ENCODE measurements around the gene ABCA2.

Gene ABCA2

DNA sequence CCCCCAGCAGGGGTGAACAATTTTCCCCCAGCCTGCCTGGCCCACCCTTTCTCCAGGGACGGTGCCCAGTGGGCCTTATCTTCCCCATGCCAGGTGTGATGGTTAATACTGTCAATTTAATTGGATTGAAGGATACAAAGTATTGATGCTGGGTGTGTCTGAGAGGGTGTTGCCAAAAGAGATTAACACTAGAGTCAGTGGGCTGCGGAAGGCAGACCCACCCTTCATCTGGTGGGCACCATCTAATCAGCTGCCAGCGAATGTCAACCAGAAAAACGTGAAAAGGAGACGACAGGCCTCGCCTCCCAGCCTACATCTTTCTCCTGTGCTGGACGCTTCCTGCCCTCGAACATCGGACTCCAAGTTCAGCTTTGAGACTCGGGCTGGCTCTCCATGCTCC lies 9.4 kb upstream of the ABCA2 start:
- CTCF ChIA-PET, result interaction anchor here (1.6 to 14.2 kb wide), 8 partner anchors 8 to 254 kb away, joined by 4 to 310 read pairs (median 68); partner anchors contain the start of genes AJM1, C8G, ENTPD2 and FBXW5
- POLR2A ChIA-PET, result no interaction called here
- H3K4me3 ChIP-seq (ENCODE audit: low read depth, low read length), result no peak overlapping the region
- DNase-seq (ENCODE audit: low read depth, low spot score), result no peak
- TF ChIP-seq, protein P1, sequence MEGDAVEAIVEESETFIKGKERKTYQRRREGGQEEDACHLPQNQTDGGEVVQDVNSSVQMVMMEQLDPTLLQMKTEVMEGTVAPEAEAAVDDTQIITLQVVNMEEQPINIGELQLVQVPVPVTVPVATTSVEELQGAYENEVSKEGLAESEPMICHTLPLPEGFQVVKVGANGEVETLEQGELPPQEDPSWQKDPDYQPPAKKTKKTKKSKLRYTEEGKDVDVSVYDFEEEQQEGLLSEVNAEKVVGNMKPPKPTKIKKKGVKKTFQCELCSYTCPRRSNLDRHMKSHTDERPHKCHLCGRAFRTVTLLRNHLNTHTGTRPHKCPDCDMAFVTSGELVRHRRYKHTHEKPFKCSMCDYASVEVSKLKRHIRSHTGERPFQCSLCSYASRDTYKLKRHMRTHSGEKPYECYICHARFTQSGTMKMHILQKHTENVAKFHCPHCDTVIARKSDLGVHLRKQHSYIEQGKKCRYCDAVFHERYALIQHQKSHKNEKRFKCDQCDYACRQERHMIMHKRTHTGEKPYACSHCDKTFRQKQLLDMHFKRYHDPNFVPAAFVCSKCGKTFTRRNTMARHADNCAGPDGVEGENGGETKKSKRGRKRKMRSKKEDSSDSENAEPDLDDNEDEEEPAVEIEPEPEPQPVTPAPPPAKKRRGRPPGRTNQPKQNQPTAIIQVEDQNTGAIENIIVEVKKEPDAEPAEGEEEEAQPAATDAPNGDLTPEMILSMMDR (IDR thresholded peaks at IDR 0.05; ENCODE audit: insufficient read depth, low read length, missing control alignments), result no peak

DNA sequence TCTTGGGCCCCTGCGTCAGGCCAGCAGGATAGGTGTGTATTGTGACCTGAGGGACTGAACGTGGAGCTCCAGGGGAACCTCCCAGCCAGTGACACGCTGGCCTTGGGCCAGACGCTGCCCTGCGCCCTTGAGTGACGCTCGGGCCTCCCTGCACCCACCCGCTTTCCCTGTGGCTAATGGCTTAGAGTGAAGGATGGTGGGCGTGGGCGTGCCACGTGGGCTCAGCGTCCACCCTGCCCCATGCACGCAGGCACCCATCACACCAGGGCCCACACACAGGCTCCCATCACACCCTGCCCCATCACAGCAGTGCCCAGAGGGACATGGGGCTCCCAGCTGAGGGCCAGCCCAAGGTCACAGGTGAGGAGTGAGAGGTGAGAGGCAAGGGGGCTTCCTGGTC lies 9.0 kb upstream of the ABCA2 start:
- CTCF ChIA-PET, result interaction anchor here (1.6 to 14.2 kb wide), 8 partner anchors 8 to 254 kb away, joined by 4 to 310 read pairs (median 68); partner anchors contain the start of genes AJM1, C8G, ENTPD2 and FBXW5

DNA sequence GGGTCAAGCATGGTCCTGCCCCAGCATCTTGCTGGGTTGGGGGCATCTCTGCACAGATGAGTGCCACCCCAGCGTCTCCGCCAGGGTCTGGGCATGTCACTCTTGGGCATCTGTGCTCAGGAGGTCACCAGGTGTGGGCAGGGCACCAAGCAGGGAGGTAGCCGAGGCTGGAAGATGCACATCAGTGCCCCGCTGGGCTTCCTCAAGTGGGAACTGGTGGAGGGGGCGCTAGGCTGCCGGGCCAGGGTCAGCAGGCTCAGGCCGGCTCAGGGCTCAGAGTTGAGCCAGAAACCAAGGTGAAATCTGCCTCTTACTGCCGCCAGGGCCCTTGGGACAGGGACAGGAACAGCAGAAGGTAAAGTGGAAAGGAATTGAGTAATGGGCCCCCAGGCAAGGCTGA lies 7.9 kb upstream of the ABCA2 start:
- ChIA-PET POLR2A (interaction anchor here (1.1 to 2.2 kb wide), 3 partner anchors 11 to 189 kb away, joined by 3 to 13 read pairs (median 3); no protein-coding TSS in a partner anchor), CTCF (interaction anchor here (0.6 to 14.2 kb wide), 32 partner anchors 8 to 257 kb away, joined by 3 to 310 read pairs (median 4); partner anchors contain the start of genes AJM1, C8G, ENTPD2 and FBXW5)
- H3K4me3 ChIP-seq (ENCODE audit: low read depth, low read length), result no peak overlapping the region
- no peak for DNase-seq (ENCODE audit: low read depth, low spot score)
- TF ChIP-seq, protein P1 (IDR thresholded peaks at IDR 0.05; ENCODE audit: insufficient read depth, low read length, missing control alignments), result no peak

More for the DNA sequence above, 9.0 kb upstream of the ABCA2 start:
- no peak overlapping the region for H3K4me3 ChIP-seq (ENCODE audit: low read depth, low read length)
- TF ChIP-seq, protein P1 (IDR thresholded peaks at IDR 0.05; ENCODE audit: insufficient read depth, low read length, missing control alignments), result no peak
- no peak for DNase-seq (ENCODE audit: low read depth, low spot score)
- POLR2A ChIA-PET, result no interaction called here

DNA sequence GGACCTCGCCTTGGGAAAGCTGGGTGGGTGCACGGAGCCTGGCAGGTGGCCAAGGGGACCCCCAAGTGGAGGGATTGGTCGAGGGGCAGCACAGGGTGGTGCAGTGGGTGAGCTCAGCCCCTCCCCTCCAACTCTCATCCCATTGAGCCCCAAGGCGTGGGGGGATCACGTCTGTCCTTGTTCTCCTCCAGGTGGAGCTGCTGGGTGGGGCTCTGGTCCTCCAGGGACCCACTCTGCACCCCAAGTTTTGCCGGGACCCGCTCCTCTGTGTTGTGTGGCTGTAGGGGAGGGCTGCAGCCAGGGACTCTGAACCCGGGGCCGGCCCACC lies 7.4 kb upstream of the ABCA2 start:
- CTCF ChIA-PET, result interaction anchor here (0.6 to 14.2 kb wide), 42 partner anchors 9 to 248 kb away, joined by 3 to 310 read pairs (median 4); partner anchors contain the start of genes AJM1, C8G, CCDC183 and ENTPD2
- TF ChIP-seq, protein P1 (IDR thresholded peaks at IDR 0.05; ENCODE audit: insufficient read depth, low read length, missing control alignments), result no peak
- POLR2A ChIA-PET, result interaction anchor here (0.6 to 2.2 kb wide), 6 partner anchors 11 to 189 kb away, joined by 3 to 13 read pairs (median 3); partner anchors contain the start of gene MAN1B1
- no peak overlapping the region for H3K4me3 ChIP-seq (ENCODE audit: low read depth, low read length)
- DNase-seq (ENCODE audit: low read depth, low spot score), result no peak

DNA sequence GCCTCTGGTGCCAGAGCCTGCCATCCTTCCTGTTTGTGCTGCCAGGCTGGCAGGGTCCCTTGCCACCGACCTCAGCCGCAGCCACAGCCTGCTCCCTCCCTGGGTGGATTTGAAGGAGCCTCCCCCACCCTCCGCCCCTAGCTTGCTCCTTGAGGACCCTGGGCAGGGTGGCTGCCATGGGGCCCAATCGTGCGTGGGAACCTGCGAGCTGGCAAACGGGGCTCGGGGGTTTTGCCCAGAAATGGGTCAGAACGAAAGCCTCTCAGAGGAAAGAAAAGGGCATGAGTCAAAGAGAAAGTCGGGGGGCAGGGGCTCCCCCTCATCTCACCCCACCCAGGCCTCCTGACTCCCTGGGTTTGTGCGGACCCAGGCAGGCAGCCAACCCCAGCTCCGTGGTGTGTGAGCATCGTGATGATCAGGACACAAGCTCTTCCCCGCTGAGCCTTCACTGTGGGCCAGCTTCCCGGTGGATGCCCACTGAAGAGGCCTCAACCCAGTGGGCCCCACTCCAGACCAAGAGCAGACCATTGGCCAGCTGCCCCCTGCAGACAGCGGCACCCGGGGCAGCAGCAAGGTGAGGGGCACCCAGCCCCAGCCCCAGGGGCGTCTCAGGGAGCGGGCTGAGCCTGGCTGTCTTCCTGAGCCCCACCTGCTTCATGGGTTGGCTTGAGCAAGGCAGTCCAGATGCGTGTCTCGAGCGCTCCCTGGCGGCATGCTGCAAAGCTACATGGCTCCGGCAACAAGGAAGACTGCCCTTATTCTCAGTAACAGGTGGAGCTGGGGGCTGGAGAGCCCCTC lies 6.9 kb upstream of the ABCA2 start:
- H3K4me3 ChIP-seq (ENCODE audit: low read depth, low read length), result no peak overlapping the region
- DNase-seq (ENCODE audit: low read depth, low spot score), result peak; percentile 31
- CTCF ChIA-PET, result interaction anchor here (0.6 to 14.2 kb wide), 48 partner anchors 9 to 262 kb away, joined by 3 to 310 read pairs (median 4); partner anchors contain the start of genes AJM1, C8G, CCDC183 and ENTPD2
- TF ChIP-seq, protein P1 (IDR thresholded peaks at IDR 0.05; ENCODE audit: insufficient read depth, low read length, missing control alignments), result peak; percentile 96
- POLR2A ChIA-PET, result interaction anchor here (0.6 to 2.2 kb wide), 7 partner anchors 12 to 188 kb away, joined by 3 to 13 read pairs (median 3); partner anchors contain the start of gene MAN1B1
